ENCODE measurements around the gene PLEKHM2.

PLEKHM2 gene

GRCh38 chr1:15748264-15748663, 64.1 kb downstream of the PLEKHM2 start:
- no peaks in the 10 kb centered on the region for H3F3A ChIP-seq (ENCODE audit: insufficient read depth, low read length)
- no peak overlapping the region for H3K4me3 ChIP-seq (ENCODE audit: low read depth, low read length, poor library complexity, severe bottlenecking)
- no peak overlapping the region for H2AFZ ChIP-seq (ENCODE audit: low read length)
- no peak overlapping the region for H3K9ac ChIP-seq (ENCODE audit: low read length)
- no peaks in the 10 kb centered on the region for H3K4me1 ChIP-seq (ENCODE audit: insufficient read depth, low read length, severe bottlenecking)
- no peaks in the 10 kb centered on the region for H3K9me3 ChIP-seq (ENCODE audit: low read length)
- no peak overlapping the region for H3K27ac ChIP-seq (ENCODE audit: low read depth, low read length, poor library complexity, severe bottlenecking)
- H3K36me3 ChIP-seq (ENCODE audit: insufficient read depth, low read length) = no peaks in the 10 kb centered on the region
- H3K79me2 ChIP-seq (ENCODE audit: insufficient read depth, low read length) = no peaks in the 10 kb centered on the region
- no peak for TF ChIP-seq CTCF (IDR thresholded peaks at IDR 0.05; ENCODE audit: low read length)
- TF ChIP-seq EZH2 (IDR thresholded peaks at IDR 0.05; ENCODE audit: borderline replicate concordance, low read length) = no peak
- no peak overlapping the region for H3K4me2 ChIP-seq (ENCODE audit: low read length)
- H3K27me3 ChIP-seq (ENCODE audit: insufficient read depth, low read length) = peaks cover 3% of the 10 kb centered on the region; the same call in 1 of the 2 replicates
- H3K9me2 ChIP-seq (ENCODE audit: low read depth, low read length) = no peaks in the 10 kb centered on the region
- H4K20me1 ChIP-seq (ENCODE audit: insufficient read depth, low read length) = no peaks in the 10 kb centered on the region

GRCh38 chr1:15748690-15749398, 64.7 kb downstream of the PLEKHM2 start:
- no peaks in the 10 kb centered on the region for H3K9me3 ChIP-seq (ENCODE audit: low read length)
- H3K36me3 ChIP-seq (ENCODE audit: insufficient read depth, low read length) = no peaks in the 10 kb centered on the region
- no peak overlapping the region for H3K4me3 ChIP-seq (ENCODE audit: low read depth, low read length, poor library complexity, severe bottlenecking)
- H2AFZ ChIP-seq (ENCODE audit: low read length) = no peak overlapping the region
- no peak overlapping the region for H3K4me2 ChIP-seq (ENCODE audit: low read length)
- no peak overlapping the region for H3K9ac ChIP-seq (ENCODE audit: low read length)
- H4K20me1 ChIP-seq (ENCODE audit: insufficient read depth, low read length) = no peaks in the 10 kb centered on the region
- no peaks in the 10 kb centered on the region for H3K9me2 ChIP-seq (ENCODE audit: low read depth, low read length)
- peaks cover 3% of the 10 kb centered on the region; the same call in 1 of the 2 replicates for H3K27me3 ChIP-seq (ENCODE audit: insufficient read depth, low read length)
- no peaks in the 10 kb centered on the region for H3K79me2 ChIP-seq (ENCODE audit: insufficient read depth, low read length)
- no peaks in the 10 kb centered on the region for H3K4me1 ChIP-seq (ENCODE audit: insufficient read depth, low read length, severe bottlenecking)
- TF ChIP-seq EZH2 (IDR thresholded peaks at IDR 0.05; ENCODE audit: borderline replicate concordance, low read length) (no peak), CTCF (IDR thresholded peaks at IDR 0.05; ENCODE audit: low read length) (no peak)
- no peak overlapping the region for H3K27ac ChIP-seq (ENCODE audit: low read depth, low read length, poor library complexity, severe bottlenecking)
- no peaks in the 10 kb centered on the region for H3F3A ChIP-seq (ENCODE audit: insufficient read depth, low read length)

GRCh38 chr1:15749399-15750291, 65.5 kb downstream of the PLEKHM2 start:
- Histone ChIP-seq H2AFZ (ENCODE audit: low read length) (no peak overlapping the region), H3K27ac (ENCODE audit: low read depth, low read length, poor library complexity, severe bottlenecking) (no peak overlapping the region), H3K9ac (ENCODE audit: low read length) (no peak overlapping the region), H3K79me2 (ENCODE audit: insufficient read depth, low read length) (no peaks in the 10 kb centered on the region), H3K9me2 (ENCODE audit: low read depth, low read length) (no peaks in the 10 kb centered on the region), H3F3A (ENCODE audit: insufficient read depth, low read length) (no peaks in the 10 kb centered on the region), H3K36me3 (ENCODE audit: insufficient read depth, low read length) (no peaks in the 10 kb centered on the region), H3K4me2 (ENCODE audit: low read length) (no peak overlapping the region), H3K4me1 (ENCODE audit: insufficient read depth, low read length, severe bottlenecking) (no peaks in the 10 kb centered on the region), H3K4me3 (ENCODE audit: low read depth, low read length, poor library complexity, severe bottlenecking) (no peak overlapping the region), H4K20me1 (ENCODE audit: insufficient read depth, low read length) (no peaks in the 10 kb centered on the region), H3K9me3 (ENCODE audit: low read length) (no peaks in the 10 kb centered on the region), H3K27me3 (ENCODE audit: insufficient read depth, low read length) (peaks cover 3% of the 10 kb centered on the region; the same call in 1 of the 2 replicates)
- TF ChIP-seq EZH2 (IDR thresholded peaks at IDR 0.05; ENCODE audit: borderline replicate concordance, low read length) (no peak), CTCF (IDR thresholded peaks at IDR 0.05; ENCODE audit: low read length) (no peak)

Data from OCI-LY1 (cell line).